HG03342 (cell line): ENCODE measurements around the gene RNPEP.
A peak's percentile ranks its signal among the peaks of the same experiment; 100 is the strongest.
"Not testable (repeated sequence)": the region's sequence is repeated elsewhere in the genome, so short reads cannot be mapped to it uniquely, and the experiment has no call there.

ENCODE experiments used
- ATAC-seq: cut with Tn5 transposase; IDR thresholded peaks from one replicate; pipeline ENCODE4 v1.9.1; 2021; ENCODE audit warnings: mild to moderate bottlenecking, moderate library complexity; ENCODE audit not compliant: unreplicated experiment

The RNPEP gene

GRCh38 chr1:202009326-202010179 lies 27.1 kb downstream of the RNPEP start:
- peak; percentile 68 for ATAC-seq

- peak; percentile 73 for ATAC-seq
Observed at GRCh38 chr1:202010180-202011015, 27.9 kb downstream of the RNPEP start, which contains the start of gene ELF3. Gene ELF3 (plus strand): TSS chr1:202010587. CDS start chr1:202011137, 550 bp downstream.

GRCh38 chr1:202011994-202012393 lies 29.5 kb downstream of the RNPEP start:
- no peak for ATAC-seq

GRCh38 chr1:202012544-202013478 lies 30.4 kb downstream of the RNPEP start:
- ATAC-seq, result no peak

- ATAC-seq, result no peak
Observed at GRCh38 chr1:202013603-202014002, 31.2 kb downstream of the RNPEP start.

- ATAC-seq, result no peak
Observed at GRCh38 chr1:202014060-202014459, 31.6 kb downstream of the RNPEP start.

- ATAC-seq, result no peak
Observed at GRCh38 chr1:202014915-202015661, 32.6 kb downstream of the RNPEP start.

- ATAC-seq, result no peak
Observed at GRCh38 chr1:202015662-202015937, 33.2 kb downstream of the RNPEP start.

- ATAC-seq, result no peak
Observed at GRCh38 chr1:202016022-202016810, 33.8 kb downstream of the RNPEP start.

GRCh38 chr1:202016811-202017748 lies 34.6 kb downstream of the RNPEP start:
- ATAC-seq, result no peak

- ATAC-seq, result no peak
Observed at GRCh38 chr1:202017749-202018467, 35.5 kb downstream of the RNPEP start.

- ATAC-seq, result no peak
Observed at GRCh38 chr1:202018468-202019234, 36.2 kb downstream of the RNPEP start.

- ATAC-seq, result not testable (repeated sequence)
Observed at GRCh38 chr1:202019235-202019558, 36.7 kb downstream of the RNPEP start.

- no peak for ATAC-seq
Observed at GRCh38 chr1:202023001-202023433, 40.6 kb downstream of the RNPEP start.

- ATAC-seq, result no peak
Observed at GRCh38 chr1:202029171-202029665, 46.8 kb downstream of the RNPEP start.

GRCh38 chr1:202029727-202030126 lies 47.3 kb downstream of the RNPEP start:
- no peak for ATAC-seq

GRCh38 chr1:202031796-202032195 lies 49.3 kb downstream of the RNPEP start:
- no peak for ATAC-seq
